H1 (cell line): ENCODE data around the gene SLC25A48. TPM values are rescaled to one million over a fixed set of nuclear protein-coding genes. Genes with fewer than 3 reads are reported as not detected.

ENCODE experiments used
- CTCF ChIA-PET: fragments of 300-600 bp; sonication (Branson Sonifier 250); formaldehyde crosslinking; loops from one replicate; lab custom pipeline; 2021; ENCODE audit not compliant: partially characterized antibody; lab: Charles Lee
- POLR2A ChIA-PET: fragments of 300-600 bp; sonication (Branson Sonifier 250); formaldehyde crosslinking; loops from one replicate; lab custom pipeline; 2021; ENCODE audit warnings: inconsistent platforms; ENCODE audit not compliant: partially characterized antibody; lab: Charles Lee
- DNase-seq, 2 experiments: peaks; one replicate each; pipeline versions ENCODE4 v3.0.0 to v3.0.0-alpha.2; 2010 to 2022; ENCODE audit warnings: low spot score in 2 of 2, low read depth in 1 of 2, mixed read lengths in 1 of 2
- FAIRE-seq: peaks from 2 replicates; lab custom pipeline; 2011; peaks lifted over from hg19 to GRCh38; lab: Jason Lieb, UNC
- H2AFZ ChIP-seq: 2 replicates; pipeline ENCODE4 v1.8.1; 2012; ENCODE audit warnings: low read length, inconsistent platforms
- H2AK5ac ChIP-seq: 2 replicates; pipeline ENCODE4 v1.6.1; 2013; ENCODE audit warnings: low read depth, low read length
- H2BK120ac ChIP-seq: replicated peaks from 2 replicates; pipeline ENCODE3; 2013; ENCODE audit warnings: low read depth, low read length, inconsistent platforms
- H2BK12ac ChIP-seq: 2 replicates; pipeline ENCODE4 v1.6.1; 2013; ENCODE audit warnings: low read depth, low read length
- H2BK15ac ChIP-seq: 2 replicates; pipeline ENCODE4 v1.6.1; 2013; ENCODE audit warnings: low read length
- H2BK20ac ChIP-seq: 2 replicates; pipeline ENCODE4 v1.6.1; 2013; ENCODE audit warnings: low read length
- H2BK5ac ChIP-seq: 2 replicates; pipeline ENCODE4 v1.6.1; 2013; ENCODE audit warnings: low read depth, low read length
- H3K14ac ChIP-seq: 2 replicates; pipeline ENCODE4 v1.6.1; 2013; ENCODE audit warnings: inconsistent platforms; ENCODE audit not compliant: insufficient read length
- H3K18ac ChIP-seq: 2 replicates; pipeline ENCODE4 v1.6.1; 2013; ENCODE audit warnings: low read length; ENCODE audit errors: extremely low read depth
- H3K23ac ChIP-seq: 2 replicates; pipeline ENCODE4 v1.6.1; 2013; ENCODE audit warnings: inconsistent platforms; ENCODE audit not compliant: insufficient read length
- H3K23me2 ChIP-seq: 2 replicates; pipeline ENCODE4 v1.6.1; 2013; ENCODE audit warnings: low read depth, low read length
- H3K27ac ChIP-seq: 2 replicates; pipeline ENCODE4 v1.6.1; 2011; ENCODE audit warnings: low read depth, low read length, inconsistent platforms
- H3K27me3 ChIP-seq, 4 experiments: replicated peaks in 1 of 4; 1 replicate in 1 of 4; 2 replicates in 3 of 4; pipeline versions ENCODE4 v1.6.1 to v1.8.1; 2011 to 2013; ENCODE audit warnings: low read length in 3 of 4, mild to moderate bottlenecking in 3 of 4, inconsistent platforms in 2 of 4, mixed read lengths in 2 of 4, moderate library complexity in 1 of 4; ENCODE audit not compliant: control insufficient read depth in 3 of 4, insufficient read depth in 3 of 4; ENCODE audit errors: extremely low read depth in 1 of 4
- H3K36me3 ChIP-seq, 4 experiments: 2 replicates each; pipeline versions ENCODE4 v1.6.1 to v1.8.1; 2011 to 2013; ENCODE audit warnings: mild to moderate bottlenecking in 4 of 4, low read length in 3 of 4, moderate library complexity in 2 of 4, control low read depth in 1 of 4, inconsistent platforms in 1 of 4; ENCODE audit not compliant: insufficient read depth in 4 of 4, control insufficient read depth in 2 of 4
- H3K4ac ChIP-seq: replicated peaks from 2 replicates; pipeline ENCODE3; 2013; ENCODE audit warnings: low read length, low read depth, mixed read lengths, inconsistent platforms; ENCODE audit not compliant: insufficient read length
- H3K4me1 ChIP-seq, 4 experiments: replicated peaks in 1 of 4; 1 replicate in 1 of 4; 2 replicates in 3 of 4; pipeline versions ENCODE4 v1.6.1 to v1.8.1; 2011 to 2013; ENCODE audit warnings: low read length in 3 of 4, inconsistent platforms in 2 of 4, mixed read lengths in 1 of 4; ENCODE audit not compliant: insufficient read depth in 4 of 4, control insufficient read depth in 3 of 4
- H3K4me2 ChIP-seq, 2 experiments: 2 replicates each; pipeline versions ENCODE4 v1.6.1 to v1.8.1; 2011 to 2013; ENCODE audit warnings: low read depth in 2 of 2, low read length in 2 of 2, control low read depth in 1 of 2, inconsistent platforms in 1 of 2, mild to moderate bottlenecking in 1 of 2; ENCODE audit not compliant: insufficient read depth in 1 of 2
- H3K4me3 ChIP-seq, 4 experiments: fragments of 200-600, 300-600 bp in 1 of 4; sonication (generic), shearing (Covaris generic), sonication (Bioruptor Twin) in 1 of 4; 2 replicates each; pipeline versions ENCODE4 v1.5.1 to v1.8.1; 2011 to 2016; ENCODE audit warnings: low read length in 4 of 4, low read depth in 3 of 4, control low read depth in 2 of 4, inconsistent platforms in 2 of 4, mild to moderate bottlenecking in 2 of 4, mixed read lengths in 1 of 4, moderate library complexity in 1 of 4; ENCODE audit not compliant: insufficient read depth in 2 of 4; ENCODE audit errors: extremely low read depth in 1 of 4
- H3K56ac ChIP-seq: replicated peaks from 2 replicates; pipeline ENCODE3; 2013; ENCODE audit warnings: low read depth, mild to moderate bottlenecking, mixed read lengths, low read length, inconsistent platforms; ENCODE audit not compliant: insufficient read length
- H3K79me1 ChIP-seq: 2 replicates; pipeline ENCODE4 v1.6.1; 2013; ENCODE audit warnings: low read depth, low read length, control low read depth
- H3K79me2 ChIP-seq, 2 experiments: 2 replicates each; pipeline versions ENCODE4 v1.6.1 to v1.8.1; 2012 to 2013; ENCODE audit warnings: low read length in 2 of 2, mild to moderate bottlenecking in 2 of 2, inconsistent platforms in 1 of 2; ENCODE audit not compliant: insufficient read depth in 2 of 2, control insufficient read depth in 1 of 2
- H3K9ac ChIP-seq, 4 experiments: replicated peaks in 1 of 4; 1 replicate in 1 of 4; 2 replicates in 3 of 4; pipeline versions ENCODE4 v1.6.1 to v1.8.1; 2011 to 2013; ENCODE audit warnings: low read depth in 3 of 4, low read length in 3 of 4, control low read depth in 2 of 4, mild to moderate bottlenecking in 2 of 4, moderate library complexity in 2 of 4, inconsistent platforms in 1 of 4; ENCODE audit errors: extremely low read depth in 1 of 4
- H3K9me3 ChIP-seq, 2 experiments: 2 replicates each; pipeline versions ENCODE4 v1.6.1 to v1.8.1; 2012 to 2013; ENCODE audit warnings: mild to moderate bottlenecking in 2 of 2, moderate library complexity in 2 of 2, control low read depth in 1 of 2, inconsistent platforms in 1 of 2, low read depth in 1 of 2, low read length in 1 of 2, mixed read lengths in 1 of 2; ENCODE audit not compliant: insufficient read depth in 2 of 2
- H4K20me1 ChIP-seq, 2 experiments: replicated peaks in 1 of 2; 2 replicates each; pipeline versions ENCODE3 to v1.8.1; 2011 to 2013; ENCODE audit warnings: inconsistent platforms in 2 of 2, low read length in 2 of 2, mild to moderate bottlenecking in 1 of 2; ENCODE audit not compliant: insufficient read depth in 2 of 2, control insufficient read depth in 1 of 2
- H4K5ac ChIP-seq: 2 replicates; pipeline ENCODE4 v1.6.1; 2013; ENCODE audit warnings: low read length, low read depth, mixed read lengths, inconsistent platforms; ENCODE audit not compliant: insufficient read length
- H4K8ac ChIP-seq: 2 replicates; pipeline ENCODE4 v1.8.0; 2013; ENCODE audit warnings: mild to moderate bottlenecking, moderate library complexity, low read length, inconsistent platforms; ENCODE audit not compliant: insufficient read depth; ENCODE audit errors: extremely low read depth
- H4K91ac ChIP-seq: replicated peaks from 2 replicates; pipeline ENCODE3; 2013; ENCODE audit warnings: low read length, mixed read lengths, inconsistent platforms; ENCODE audit not compliant: insufficient read length
- BACH1 ChIP-seq: IDR thresholded peaks from 2 replicates; pipeline ENCODE4 v1.6.1; 2012; ENCODE audit warnings: low read length, improper control_type of control experiment
- CBX8 ChIP-seq: fragments of 300-800, 300-1000 bp; sonication (generic); IDR thresholded peaks from 2 replicates; pipeline ENCODE4 v1.7.1; 2016; ENCODE audit warnings: low read depth, low read length, borderline replicate concordance
- GTF2F1 ChIP-seq: IDR thresholded peaks from 2 replicates; pipeline ENCODE4 v1.6.1; 2012; ENCODE audit warnings: low read depth, low read length, improper control_type of control experiment, borderline replicate concordance
- JUND ChIP-seq: IDR thresholded peaks from 2 replicates; pipeline ENCODE4 v1.6.1; 2011; ENCODE audit warnings: mild to moderate bottlenecking, improper control_type of control experiment, low read length
- PHF8 ChIP-seq: fragments of 200-600 bp; sonication (generic); conservative IDR thresholded peaks from 2 replicates; pipeline ENCODE4 v1.7.1; 2012; ENCODE audit warnings: low read depth, mild to moderate bottlenecking, inconsistent platforms, low read length, moderate library complexity
- WGBS, 2 experiments: shearing (Covaris generic) in 1 of 2; methylation state at CpG; one replicate each; pipeline versions ENCODE4 v1.1.6 to v1.1.7; 2013 to 2015; ENCODE audit warnings: low lambda C conversion rate in 2 of 2, mixed read lengths in 2 of 2, inconsistent platforms in 1 of 2, low coverage in 1 of 2, missing lambda C conversion rate in 1 of 2; ENCODE audit not compliant: insufficient replicate concordance in 2 of 2, insufficient coverage in 1 of 2, insufficient read length in 1 of 2; ENCODE audit errors: extremely low coverage in 1 of 2, missing lambda C conversion rate in 1 of 2; 5-methylcytosine and 5-hydroxymethylcytosine counted together
- polyA plus RNA-seq, 7 experiments: library from polyadenylated mRNA; depleted of rRNA in 3 of 7; stranded (reverse) in 5 of 7; unstranded in 2 of 7; fragments of >200 nt in 5 of 7; fragments of 200-250 nt in 2 of 7; gene quantifications; 1 replicate in 5 of 7; 2 replicates in 1 of 7; 4 replicates in 1 of 7; pipeline versions ENCODE4 v1.2.1 to v1.2.3, GENCODE V29; 2011 to 2013; ENCODE audit warnings: missing spikeins in 2 of 7, mixed read lengths in 2 of 7
- total RNA-seq: library from RNA; stranded (reverse); fragmentation: NEBNext Ultra II Directional; extraction: Animal tissue kit (Norgen Biotek cat#: 25700); gene quantifications from 2 replicates; pipeline ENCODE4 v1.2.1, GENCODE V29; 2021

The SLC25A48 gene
- total and polyA plus RNA-seq, 2 of the 8 experiments (the other 6 are each of a cell fraction or from before 2014, with no cell fraction given), result 1.3 to 1.8 TPM

DNA sequence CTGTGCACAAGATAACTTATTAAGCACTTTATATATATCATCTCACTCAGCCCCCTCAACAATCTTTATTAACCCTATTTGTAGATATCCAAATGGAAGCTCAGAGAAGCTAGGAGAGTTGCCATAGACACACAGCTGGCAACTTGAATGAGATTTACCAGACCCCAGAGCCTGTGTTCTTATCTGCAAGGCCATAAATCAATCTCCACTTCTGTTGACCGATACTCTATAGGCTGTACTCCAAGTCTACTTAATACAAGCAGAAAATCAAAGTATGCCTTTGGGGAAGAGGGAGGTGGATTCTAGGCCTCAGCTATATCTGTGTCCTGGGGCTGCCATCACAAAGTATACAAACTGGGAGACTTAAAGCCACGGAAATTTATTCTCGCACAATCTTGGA is 67.2 kb downstream of the SLC25A48 start:
- Histone ChIP-seq H3K4me2 (no peak overlapping the region), H3K9ac (no peak overlapping the region), H4K8ac (no peak overlapping the region), H3K9me3 (no peaks in the 10 kb centered on the region), H2BK15ac (no peak overlapping the region), H4K20me1 (no peaks in the 10 kb centered on the region), H3K4me1 (no peaks in the 10 kb centered on the region), H3K4ac (no peak overlapping the region), H3K14ac (no peak overlapping the region), H2BK12ac (no peak overlapping the region), H2AK5ac (no peak overlapping the region), H3K18ac (no peak overlapping the region), H3K27ac (no peak overlapping the region), H2BK120ac (no peak overlapping the region), H2AFZ (no peak overlapping the region), H4K91ac (no peak overlapping the region), H3K79me1 (no peaks in the 10 kb centered on the region), H3K36me3 (no peaks in the 10 kb centered on the region), H3K4me3 (no peak overlapping the region), H3K23me2 (no peaks in the 10 kb centered on the region), H3K56ac (no peak overlapping the region), H3K79me2 (no peaks in the 10 kb centered on the region), H3K27me3 (no peaks in the 10 kb centered on the region), H3K23ac (no peak overlapping the region), H4K5ac (no peak overlapping the region), H2BK5ac (no peak overlapping the region), H2BK20ac (no peak overlapping the region)
- ChIA-PET POLR2A (no interaction called here), CTCF (interaction anchor here (1.0 to 4.7 kb wide), 3 partner anchors 12 to 22 kb away, joined by 3 to 24 read pairs (median 15); no protein-coding TSS in a partner anchor)
- 95% methylated on average over 3 of the region's 3 CpGs; no CpG with 5 or more reads in 1 of the 2 experiments for WGBS, 2 experiments
- no peak for DNase-seq
- FAIRE-seq, result no peak
- TF ChIP-seq GTF2F1 (no peak), CBX8 (no peak), BACH1 (no peak), PHF8 (no peak), JUND (no peak)
